H9 (cell line): ENCODE measurements around the gene SIPA1L3. TPM values are rescaled to one million over a fixed set of nuclear protein-coding genes. Genes with fewer than 3 reads are reported as not detected.

Experiments
- DNase-seq: peaks from one replicate; pipeline ENCODE4 v3.0.0-alpha.2; 2017
- H2AFZ ChIP-seq: one replicate; pipeline ENCODE4 v1.6.1; 2013; ENCODE audit warnings: mild to moderate bottlenecking, low read length, control low read depth, moderate library complexity
- H2AK5ac ChIP-seq: 2 replicates; pipeline ENCODE4 v1.6.1; 2013; ENCODE audit warnings: low read length, control low read depth, mixed read lengths; ENCODE audit not compliant: insufficient read length
- H2BK120ac ChIP-seq: one replicate; pipeline ENCODE4 v1.6.1; 2013; ENCODE audit warnings: low read depth, mild to moderate bottlenecking, low read length, control low read depth, inconsistent platforms; ENCODE audit not compliant: poor library complexity, severe bottlenecking
- H2BK12ac ChIP-seq: 2 replicates; pipeline ENCODE4 v1.6.1; 2013; ENCODE audit warnings: low read length, control low read depth, mixed read lengths, low read depth; ENCODE audit not compliant: insufficient read length
- H2BK15ac ChIP-seq: 2 replicates; pipeline ENCODE4 v1.6.1; 2013; ENCODE audit warnings: low read depth, low read length, control low read depth
- H2BK20ac ChIP-seq: one replicate; pipeline ENCODE4 v1.6.1; 2013; ENCODE audit warnings: low read depth, mild to moderate bottlenecking, low read length, control low read depth, inconsistent platforms; ENCODE audit not compliant: poor library complexity, severe bottlenecking
- H2BK5ac ChIP-seq: 2 replicates; pipeline ENCODE4 v1.6.1; 2013; ENCODE audit warnings: low read length, control low read depth, mixed read lengths; ENCODE audit not compliant: insufficient read length
- H3K14ac ChIP-seq: 2 replicates; pipeline ENCODE4 v1.6.1; 2013; ENCODE audit warnings: low read length, control low read depth; ENCODE audit not compliant: insufficient read depth
- H3K18ac ChIP-seq: 2 replicates; pipeline ENCODE4 v1.6.1; 2013; ENCODE audit warnings: low read depth, mild to moderate bottlenecking, mixed read lengths, low read length, control low read depth; ENCODE audit not compliant: insufficient read length
- H3K23ac ChIP-seq: 2 replicates; pipeline ENCODE4 v1.6.1; 2013; ENCODE audit warnings: low read length, control low read depth, mixed read lengths, low read depth; ENCODE audit not compliant: insufficient read length
- H3K23me2 ChIP-seq: 2 replicates; pipeline ENCODE4 v1.6.1; 2013; ENCODE audit warnings: low read depth, mild to moderate bottlenecking, mixed read lengths, low read length, control low read depth; ENCODE audit not compliant: insufficient read length, poor library complexity, severe bottlenecking
- H3K27ac ChIP-seq: 2 replicates; pipeline ENCODE4 v1.5.1; 2013; ENCODE audit warnings: low read length, control low read depth, mixed read lengths, low read depth; ENCODE audit not compliant: insufficient read length
- H3K27me3 ChIP-seq: 2 replicates; pipeline ENCODE4 v1.6.1; 2013; ENCODE audit warnings: low read length, control low read depth, inconsistent platforms; ENCODE audit not compliant: insufficient read depth
- H3K4ac ChIP-seq: 2 replicates; pipeline ENCODE4 v1.6.1; 2013; ENCODE audit warnings: low read depth, mild to moderate bottlenecking, control low read depth, inconsistent platforms, low read length, moderate library complexity
- H3K4me1 ChIP-seq: 2 replicates; pipeline ENCODE4 v1.6.1; 2013; ENCODE audit warnings: low read length, control low read depth, inconsistent platforms; ENCODE audit not compliant: insufficient read depth
- H3K4me2 ChIP-seq: 2 replicates; pipeline ENCODE4 v1.6.1; 2013; ENCODE audit warnings: low read length, control low read depth, mixed read lengths; ENCODE audit not compliant: insufficient read length, insufficient read depth
- H3K56ac ChIP-seq: 2 replicates; pipeline ENCODE4 v1.6.1; 2013; ENCODE audit warnings: low read depth, mild to moderate bottlenecking, mixed read lengths, low read length, control low read depth; ENCODE audit not compliant: insufficient read length
- H3K79me1 ChIP-seq: 2 replicates; pipeline ENCODE4 v1.6.1; 2013; ENCODE audit warnings: low read depth, mild to moderate bottlenecking, moderate library complexity, low read length, control low read depth, inconsistent platforms; ENCODE audit not compliant: insufficient read depth, poor library complexity, severe bottlenecking
- H3K79me2 ChIP-seq: 2 replicates; pipeline ENCODE4 v1.6.1; 2013; ENCODE audit warnings: low read length, control low read depth, inconsistent platforms; ENCODE audit not compliant: insufficient read depth
- H3K9ac ChIP-seq: 2 replicates; pipeline ENCODE4 v1.6.1; 2013; ENCODE audit warnings: low read length, control low read depth, mixed read lengths; ENCODE audit not compliant: insufficient read length; ENCODE audit errors: extremely low read depth
- H3K9me3 ChIP-seq: one replicate; pipeline ENCODE4 v1.6.1; 2013; ENCODE audit warnings: low read depth, low read length, inconsistent platforms; ENCODE audit not compliant: control insufficient read depth
- H3T11ph ChIP-seq: one replicate; pipeline ENCODE4 v1.6.1; 2013; ENCODE audit warnings: mild to moderate bottlenecking, low read length, control low read depth, inconsistent platforms
- H4K20me1 ChIP-seq: one replicate; pipeline ENCODE4 v1.6.1; 2013; ENCODE audit not compliant: control insufficient read depth, insufficient read length, insufficient read depth
- H4K5ac ChIP-seq: 2 replicates; pipeline ENCODE4 v1.6.1; 2013; ENCODE audit warnings: low read depth, mild to moderate bottlenecking, mixed read lengths, low read length, control low read depth; ENCODE audit not compliant: insufficient read length
- H4K8ac ChIP-seq: replicated peaks from 2 replicates; pipeline ENCODE4 v1.6.1; 2013; ENCODE audit warnings: low read length, control low read depth, mixed read lengths, low read depth; ENCODE audit not compliant: insufficient read length
- H4K91ac ChIP-seq: 2 replicates; pipeline ENCODE4 v1.6.1; 2013; ENCODE audit warnings: low read depth, mild to moderate bottlenecking, moderate library complexity, mixed read lengths, low read length, control low read depth; ENCODE audit not compliant: insufficient read length
- H3K27ac Mint-ChIP-seq, 3 experiments: 2 replicates in 2 of 3; 3 replicates in 1 of 3; pipeline ENCODE4 v1.8.0; 2020 to 2021; ENCODE audit warnings: mixed read lengths in 3 of 3, mild to moderate bottlenecking in 1 of 3, moderate library complexity in 1 of 3
- H3K27me3 Mint-ChIP-seq: 2 replicates; pipeline ENCODE4 v1.8.0; 2021; ENCODE audit warnings: low read depth, mild to moderate bottlenecking, moderate library complexity, mixed read lengths
- H3K36me3 Mint-ChIP-seq, 3 experiments: 2 replicates in 2 of 3; 3 replicates in 1 of 3; pipeline ENCODE4 v1.8.0; 2020 to 2021; ENCODE audit warnings: low read depth in 3 of 3, mixed read lengths in 3 of 3; ENCODE audit not compliant: insufficient read depth in 1 of 3
- H3K4me1 Mint-ChIP-seq, 2 experiments: 2 replicates each; pipeline ENCODE4 v1.8.0; 2020; ENCODE audit warnings: mixed read lengths in 2 of 2
- H3K4me3 Mint-ChIP-seq, 2 experiments: 2 replicates in 1 of 2; 3 replicates in 1 of 2; pipeline ENCODE4 v1.8.0; 2020 to 2021; ENCODE audit warnings: mild to moderate bottlenecking in 2 of 2, mixed read lengths in 2 of 2, moderate library complexity in 1 of 2
- H3K9me3 Mint-ChIP-seq, 2 experiments: 2 replicates in 1 of 2; 3 replicates in 1 of 2; pipeline ENCODE4 v1.8.0; 2020; ENCODE audit warnings: mild to moderate bottlenecking in 2 of 2, mixed read lengths in 2 of 2, moderate library complexity in 1 of 2
- CTCF ChIP-seq: fragments of 200-600 bp; sonication (generic); conservative IDR thresholded peaks from 3 replicates; pipeline ENCODE4 v1.8.0; 2021; ENCODE audit warnings: antibody characterized with exemption, mild to moderate bottlenecking
- WGBS: extraction: QIAGEN DNeasy Blood & Tissue Kit; methylation state at CpG from one replicate; pipeline ENCODE4 v1.1.7; 2013; ENCODE audit warnings: missing lambda C conversion rate, low lambda C conversion rate, mixed read lengths; ENCODE audit not compliant: insufficient read length; ENCODE audit errors: extremely low coverage; 5-methylcytosine and 5-hydroxymethylcytosine counted together
- total RNA-seq: library from RNA; stranded (reverse); gene quantifications from 2 replicates; pipeline ENCODE4 v1.2.1, GENCODE V29; 2021

Gene SIPA1L3
- total RNA-seq, 1 experiment from 2014 or later: 40.1 TPM

- WGBS: no CpG with 5 or more reads among the region's 6 CpGs
- H3K27ac Mint-ChIP-seq: peak overlapping the region in 1 of 3 experiments; percentile 43; a peak in 2 of 7 replicates
- no peak overlapping the region for H2BK20ac ChIP-seq
- H3K4me1 Mint-ChIP-seq: peaks cover 25 to 28% of the 10 kb centered on the region in 2 experiments
- DNase-seq: no peak
- H3K18ac ChIP-seq: no peak overlapping the region
- no peak overlapping the region for H3K23ac ChIP-seq
- H2AK5ac ChIP-seq: no peak overlapping the region
- H4K91ac ChIP-seq: no peak overlapping the region
- no peak for TF ChIP-seq CTCF
- H3K27ac ChIP-seq: no peak overlapping the region
- H3K27me3 Mint-ChIP-seq: no peaks in the 10 kb centered on the region
- no peak overlapping the region for H2BK5ac ChIP-seq
- H3K9ac ChIP-seq: no peak overlapping the region
- no peaks in the 10 kb centered on the region for H3K23me2 ChIP-seq
- H3K4me3 Mint-ChIP-seq: no peak overlapping the region
- no peaks in the 10 kb centered on the region for H3K79me1 ChIP-seq
- H2AFZ ChIP-seq: no peak overlapping the region
- H3K9me3 Mint-ChIP-seq: no peaks in the 10 kb centered on the region
- no peaks in the 10 kb centered on the region for H4K20me1 ChIP-seq
- no peaks in the 10 kb centered on the region; the same call in 1 of the 2 replicates for H3K79me2 ChIP-seq
- peaks cover 3% of the 10 kb centered on the region; the same call in 1 of the 2 replicates for H3K4me1 ChIP-seq
- no peak overlapping the region for H2BK15ac ChIP-seq
- no peak overlapping the region for H2BK12ac ChIP-seq
- H3K14ac ChIP-seq: no peak overlapping the region
- H4K5ac ChIP-seq: no peak overlapping the region
- no peaks in the 10 kb centered on the region for H3K27me3 ChIP-seq
- H3K56ac ChIP-seq: no peak overlapping the region
- no peak overlapping the region for H4K8ac ChIP-seq
- H3T11ph ChIP-seq: no peak overlapping the region
- H3K9me3 ChIP-seq: no peaks in the 10 kb centered on the region
- no peak overlapping the region for H3K4me2 ChIP-seq
- H2BK120ac ChIP-seq: no peak overlapping the region
- H3K36me3 Mint-ChIP-seq: peaks cover 0 to 3% (median 2%) of the 10 kb centered on the region in 3 experiments; a peak in 4 of 7 replicates
- no peak overlapping the region for H3K4ac ChIP-seq
Observed at GRCh38 chr19:38015216-38015615, 108.2 kb downstream of the SIPA1L3 start.
